ENCODE results near the gene MANF.

DNA sequence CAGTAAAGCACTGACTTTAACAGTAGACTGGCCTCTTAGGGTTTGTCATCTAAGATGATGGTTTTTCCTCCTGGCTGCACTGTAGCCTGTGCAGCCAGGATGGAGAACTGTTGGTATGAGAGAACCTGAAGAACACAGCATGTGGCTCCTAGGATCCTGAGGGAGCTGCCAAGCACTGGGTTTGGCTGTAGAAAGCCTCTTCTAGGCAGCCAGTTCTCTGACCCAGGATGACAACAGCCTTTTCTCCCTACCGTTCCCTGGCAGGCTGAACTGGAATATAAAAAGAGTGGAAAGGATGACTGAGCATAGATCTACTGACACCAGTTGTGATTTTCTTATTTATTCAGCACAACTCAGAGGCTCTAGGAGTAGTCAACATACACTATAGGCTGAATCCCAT, 34.3 kb upstream of the MANF start:
- TF ChIP-seq, protein P1, sequence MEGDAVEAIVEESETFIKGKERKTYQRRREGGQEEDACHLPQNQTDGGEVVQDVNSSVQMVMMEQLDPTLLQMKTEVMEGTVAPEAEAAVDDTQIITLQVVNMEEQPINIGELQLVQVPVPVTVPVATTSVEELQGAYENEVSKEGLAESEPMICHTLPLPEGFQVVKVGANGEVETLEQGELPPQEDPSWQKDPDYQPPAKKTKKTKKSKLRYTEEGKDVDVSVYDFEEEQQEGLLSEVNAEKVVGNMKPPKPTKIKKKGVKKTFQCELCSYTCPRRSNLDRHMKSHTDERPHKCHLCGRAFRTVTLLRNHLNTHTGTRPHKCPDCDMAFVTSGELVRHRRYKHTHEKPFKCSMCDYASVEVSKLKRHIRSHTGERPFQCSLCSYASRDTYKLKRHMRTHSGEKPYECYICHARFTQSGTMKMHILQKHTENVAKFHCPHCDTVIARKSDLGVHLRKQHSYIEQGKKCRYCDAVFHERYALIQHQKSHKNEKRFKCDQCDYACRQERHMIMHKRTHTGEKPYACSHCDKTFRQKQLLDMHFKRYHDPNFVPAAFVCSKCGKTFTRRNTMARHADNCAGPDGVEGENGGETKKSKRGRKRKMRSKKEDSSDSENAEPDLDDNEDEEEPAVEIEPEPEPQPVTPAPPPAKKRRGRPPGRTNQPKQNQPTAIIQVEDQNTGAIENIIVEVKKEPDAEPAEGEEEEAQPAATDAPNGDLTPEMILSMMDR (IDR thresholded peaks at IDR 0.05) = no peak
- TF ChIP-seq POLR2A (IDR thresholded peaks at IDR 0.05) = no peak
